GM19099 (cell line): Measurements from ENCODE around the gene NCAM1.

Experiments used
- POLR2A ChIP-seq: IDR thresholded peaks from 3 replicates; pipeline ENCODE4 v1.6.1; 2011; ENCODE audit warnings: low read depth; ENCODE audit not compliant: insufficient read length; ENCODE audit errors: extremely low read depth

NCAM1 gene

DNA sequence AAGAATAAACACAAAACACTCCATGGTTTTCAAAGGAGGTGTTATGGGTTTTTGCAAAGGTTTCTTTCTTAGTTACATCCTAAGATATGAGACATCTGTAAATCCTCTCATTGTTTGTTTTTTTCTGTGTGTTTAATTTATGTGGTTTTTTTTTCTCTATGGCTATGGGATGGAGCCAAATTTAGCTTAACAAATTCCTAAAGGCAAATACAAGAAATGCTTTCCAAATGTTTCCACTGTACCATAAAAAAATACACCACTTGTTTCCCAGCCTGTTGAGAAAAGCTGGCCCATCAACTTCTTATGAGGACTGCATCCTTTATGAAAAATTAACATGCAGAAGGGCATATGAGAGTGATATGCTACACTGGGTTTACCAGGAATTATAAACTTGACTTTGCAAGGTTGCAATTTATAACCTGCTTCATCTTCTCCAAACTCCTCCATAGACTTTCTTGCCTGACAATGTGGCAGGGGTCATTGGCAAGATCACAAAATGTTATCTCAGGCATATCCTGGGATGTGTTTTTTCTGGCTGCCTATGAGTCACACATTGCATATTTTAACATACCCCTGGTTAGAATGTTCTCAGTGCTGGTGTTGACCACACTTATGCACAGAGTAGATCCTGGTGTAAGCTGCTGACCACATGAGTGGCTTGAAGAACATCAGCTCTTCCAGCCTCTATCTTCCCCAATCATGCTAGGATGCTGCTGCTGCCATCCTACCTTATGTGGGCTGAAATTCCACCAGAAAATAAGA is 215.6 kb downstream of the NCAM1 start:
- TF ChIP-seq POLR2A, result no peak

- no peak for TF ChIP-seq POLR2A
These were observed 216.5 kb downstream of the NCAM1 start for GRCh38 chr11:113177671-113178070.

GRCh38 chr11:113178381-113179070 is 217.3 kb downstream of the NCAM1 start:
- TF ChIP-seq POLR2A, result no peak

DNA sequence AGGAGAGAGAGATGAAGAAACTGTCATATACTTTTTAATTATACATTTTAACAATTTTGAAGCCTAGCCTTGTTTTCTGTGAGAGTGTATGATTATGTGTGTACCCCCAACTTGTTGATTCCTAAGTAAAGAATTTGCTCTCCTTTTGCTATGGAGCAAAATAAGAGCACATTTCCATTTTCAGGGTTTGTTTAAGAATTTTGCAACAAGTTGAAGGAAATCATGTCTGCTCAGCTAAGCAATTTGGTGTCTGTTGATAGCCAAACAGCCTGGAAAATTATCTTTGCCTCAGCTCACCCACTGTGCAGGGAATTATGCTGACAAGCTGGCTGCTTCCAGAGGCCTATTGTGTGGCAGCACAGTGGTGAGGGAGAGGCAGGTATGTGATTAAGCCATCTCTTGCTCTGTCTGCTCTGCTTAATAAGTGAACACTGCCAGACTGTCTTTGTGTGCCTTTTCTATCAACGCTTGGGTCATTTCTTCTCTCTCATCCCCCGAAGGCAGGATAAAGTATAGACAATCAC is 218.0 kb downstream of the NCAM1 start:
- TF ChIP-seq POLR2A, result no peak

DNA sequence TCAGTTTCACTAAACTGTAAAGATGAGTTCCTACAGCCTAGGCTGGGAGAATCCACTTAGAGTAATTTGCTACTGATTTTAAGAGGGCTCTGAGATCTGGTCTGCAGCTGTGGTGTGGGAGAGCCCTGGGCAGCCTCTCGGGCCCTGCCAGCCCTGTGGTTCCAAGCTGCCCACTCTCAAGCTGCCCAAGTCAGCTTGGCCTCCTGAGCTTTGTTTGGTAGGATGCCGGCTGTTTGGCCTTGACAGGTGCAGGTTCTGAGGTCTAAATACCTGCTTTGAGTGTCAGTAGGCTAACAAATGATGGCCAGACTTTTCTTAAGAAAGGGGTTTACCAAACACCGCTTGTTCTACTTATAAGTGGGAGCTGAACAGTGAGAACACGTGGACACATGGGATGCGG is 219.9 kb downstream of the NCAM1 start:
- no peak for TF ChIP-seq POLR2A

GRCh38 chr11:113182288-113182687 is 221.1 kb downstream of the NCAM1 start:
- no peak for TF ChIP-seq POLR2A

GRCh38 chr11:113184498-113184897 is 223.3 kb downstream of the NCAM1 start:
- TF ChIP-seq POLR2A, result no peak

DNA sequence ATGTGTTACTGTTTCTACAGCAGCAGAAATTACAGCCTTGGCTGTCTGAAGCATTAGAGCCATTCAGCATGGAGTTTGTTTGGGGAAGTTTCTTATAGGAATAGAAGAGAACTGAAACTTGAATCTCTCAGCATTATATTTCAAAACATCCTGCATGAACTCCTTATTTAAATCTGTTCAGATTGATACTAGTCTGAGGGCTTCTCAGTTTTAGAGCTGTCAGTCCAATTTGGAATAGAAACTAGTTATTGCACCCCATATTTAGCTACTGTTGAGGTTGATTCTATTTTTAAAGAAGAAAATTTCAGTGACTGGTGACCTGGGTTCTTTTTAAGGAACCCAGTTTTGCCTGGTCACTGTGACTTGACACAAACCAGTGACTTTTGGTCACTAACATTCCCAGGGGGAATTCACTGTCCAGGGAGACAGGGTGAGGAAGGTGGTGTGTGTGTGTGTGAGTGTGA is 227.2 kb downstream of the NCAM1 start:
- TF ChIP-seq POLR2A, result no peak

DNA sequence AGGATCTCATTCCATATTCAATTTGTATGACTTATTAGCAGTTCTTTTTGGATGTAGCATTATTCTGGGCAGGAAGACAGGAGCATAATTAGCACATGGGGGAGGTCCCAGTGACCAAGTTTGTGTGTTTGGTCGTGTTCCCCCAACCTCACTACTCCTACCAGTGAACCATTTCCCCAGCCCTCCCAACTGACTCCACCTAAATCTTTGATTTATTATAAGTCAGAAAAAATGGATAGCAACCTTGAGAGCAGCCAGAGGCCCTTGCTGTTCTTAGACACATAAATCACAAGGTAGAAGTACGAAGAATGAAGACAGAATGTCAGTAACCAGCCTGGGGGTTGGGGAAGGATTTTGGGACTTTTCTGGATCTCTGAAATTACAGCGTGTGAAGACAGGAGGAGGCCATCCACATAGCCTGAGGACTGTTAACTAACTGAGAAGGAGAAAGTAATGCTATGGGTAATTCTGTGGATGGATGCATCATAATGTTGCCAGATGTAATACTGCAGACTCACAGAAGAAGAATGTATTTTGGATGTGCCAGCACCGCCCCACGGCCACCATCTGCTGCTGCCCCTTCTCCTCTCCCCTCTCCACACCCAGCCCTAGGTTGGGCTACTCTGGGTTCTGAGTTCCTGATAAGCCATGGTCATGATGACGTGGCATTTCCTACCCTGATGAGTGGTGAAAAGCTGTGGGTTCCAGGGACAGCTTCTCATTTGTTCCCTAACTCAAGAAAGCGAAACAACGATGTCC is 228.9 kb downstream of the NCAM1 start:
- TF ChIP-seq POLR2A, result no peak

GRCh38 chr11:113192121-113192925 is 231.1 kb downstream of the NCAM1 start:
- TF ChIP-seq POLR2A, result no peak

DNA sequence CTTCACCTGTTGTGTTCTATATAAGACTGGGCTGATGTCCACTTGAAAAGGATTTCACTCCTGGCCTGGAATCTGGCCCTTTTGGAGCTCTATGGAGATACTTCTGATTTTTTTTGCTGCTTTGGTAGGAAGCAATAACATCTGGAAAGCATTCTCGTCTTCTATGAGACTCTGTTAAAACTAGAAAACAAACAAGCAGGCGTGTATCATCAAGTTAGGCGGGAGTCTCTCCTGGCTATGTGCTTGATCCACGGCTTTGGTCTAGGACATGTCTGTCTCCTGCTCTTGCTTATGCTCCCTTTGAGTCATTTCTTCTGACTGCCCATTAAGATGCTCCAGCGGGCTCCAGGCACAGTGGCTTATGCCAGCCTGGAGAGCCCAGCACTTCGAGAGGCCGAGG is 231.8 kb downstream of the NCAM1 start:
- TF ChIP-seq POLR2A, result no peak

DNA sequence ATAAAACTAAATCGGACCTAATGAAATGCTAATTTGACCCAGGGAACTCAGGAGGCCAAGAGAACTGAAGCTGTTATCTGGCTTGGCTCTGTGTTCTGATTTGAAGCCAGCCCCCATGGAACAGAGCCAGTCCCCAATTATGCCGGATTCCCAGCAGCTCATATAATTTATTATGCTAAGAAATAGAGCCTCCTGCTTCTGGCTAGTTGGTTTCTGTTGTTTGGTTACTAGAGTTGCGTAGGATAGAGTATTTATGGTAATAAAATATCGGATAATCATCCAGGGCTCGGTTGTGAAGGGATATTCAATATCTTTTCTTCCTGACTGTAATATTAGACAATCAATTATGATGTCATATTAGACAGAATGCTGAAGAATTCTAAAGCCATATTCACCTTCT is 232.7 kb downstream of the NCAM1 start:
- no peak for TF ChIP-seq POLR2A

DNA sequence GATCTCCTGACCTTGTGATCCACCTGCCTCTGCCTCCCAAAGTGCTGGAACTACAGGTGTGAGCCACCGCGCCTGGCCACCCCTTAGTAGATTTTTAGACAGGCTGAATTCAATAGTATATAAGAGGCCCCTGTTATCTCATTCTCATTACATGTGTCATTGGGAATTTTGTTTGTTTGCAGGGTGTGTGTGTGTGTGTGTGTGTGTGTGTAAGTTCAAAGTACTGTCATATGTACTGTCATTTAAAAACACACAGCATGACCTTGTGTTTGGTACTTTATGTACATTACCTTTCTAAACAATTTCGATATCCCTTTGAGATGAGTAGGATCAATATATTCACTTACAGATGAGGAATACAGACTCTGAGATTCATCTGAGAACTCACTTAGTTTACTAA is 234.5 kb downstream of the NCAM1 start:
- no peak for TF ChIP-seq POLR2A

DNA sequence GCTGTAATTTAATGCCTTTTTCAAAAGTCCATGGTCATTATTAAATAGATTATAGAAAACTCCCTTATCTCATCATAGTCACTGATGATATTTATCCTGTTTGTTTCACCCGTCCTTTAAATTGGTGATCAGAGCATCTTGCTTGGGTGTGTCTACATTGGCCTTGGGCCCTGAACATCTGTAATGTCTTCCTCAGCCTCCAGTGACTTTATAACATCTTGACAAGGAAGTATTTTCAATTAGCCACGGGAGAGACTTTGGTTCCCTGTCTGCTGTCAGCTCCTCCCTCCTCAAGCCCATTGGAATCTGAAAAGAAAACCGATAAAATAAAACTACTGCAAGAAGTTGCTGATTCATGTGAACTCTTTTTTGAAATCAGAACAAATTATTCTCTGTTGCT is 236.2 kb downstream of the NCAM1 start:
- TF ChIP-seq POLR2A, result no peak
